NCI-H2107 treated with DMSO at 0.1 percent for 48 hours (cell line): ENCODE results near the gene FAM180A.
A peak's percentile ranks its signal among the peaks of the same experiment; 100 is the strongest.
"Not testable (repeated sequence)": the region's sequence is repeated elsewhere in the genome, so short reads cannot be mapped to it uniquely, and the experiment has no call there.

ENCODE experiments used
- DNase-seq: peaks from one replicate; lab custom pipeline; 2025; ENCODE audit not compliant: unreplicated experiment; lab: John Stamatoyannopoulos, UW

FAM180A gene

DNA sequence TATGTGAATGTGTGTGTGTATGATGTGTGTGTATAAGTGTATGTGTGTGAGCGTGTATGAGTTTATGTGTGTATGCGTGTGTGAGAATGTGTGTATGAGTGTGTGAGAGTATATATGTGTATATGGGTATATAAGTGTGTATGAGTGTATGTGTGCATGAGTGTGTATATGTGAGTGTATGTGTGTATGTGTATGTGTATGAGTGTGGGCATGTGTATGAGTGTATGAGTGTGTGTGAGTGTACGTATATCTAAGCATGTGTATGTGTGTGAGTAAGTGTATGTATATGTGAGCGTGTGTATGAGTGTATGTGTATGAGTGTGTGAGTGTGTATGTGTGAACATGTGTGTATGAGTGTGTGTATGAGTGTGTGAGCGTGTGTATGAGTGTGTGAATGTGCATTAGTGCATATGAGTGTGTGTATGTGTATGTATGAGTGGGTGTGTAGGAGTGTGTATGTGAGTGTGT is 33.5 kb downstream of the FAM180A start:
- no peak for DNase-seq

DNA sequence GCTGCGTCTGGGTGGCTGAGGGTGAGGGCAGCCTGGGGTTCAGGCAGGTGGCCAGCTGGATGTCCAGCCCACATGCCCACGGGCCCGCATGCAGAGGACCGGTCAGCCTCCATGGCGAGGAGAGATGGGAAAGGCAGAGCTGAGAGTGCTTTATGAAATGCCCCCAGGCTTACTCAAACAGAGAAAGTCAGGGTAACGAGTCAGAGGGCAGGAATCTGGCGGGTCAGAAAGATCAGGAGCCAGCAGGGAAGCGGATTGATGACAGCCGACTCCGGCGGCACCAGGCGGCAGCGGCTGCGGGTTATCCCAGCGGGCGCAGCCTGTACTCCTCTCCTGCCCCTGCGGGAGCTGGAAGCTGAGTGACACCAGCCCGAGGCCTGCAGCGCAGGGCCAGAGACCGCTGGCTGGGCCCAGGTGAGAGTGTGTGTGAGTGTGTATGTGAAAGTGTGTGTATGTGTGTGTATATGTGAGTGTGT is 34.0 kb downstream of the FAM180A start:
- DNase-seq, result no peak

DNA sequence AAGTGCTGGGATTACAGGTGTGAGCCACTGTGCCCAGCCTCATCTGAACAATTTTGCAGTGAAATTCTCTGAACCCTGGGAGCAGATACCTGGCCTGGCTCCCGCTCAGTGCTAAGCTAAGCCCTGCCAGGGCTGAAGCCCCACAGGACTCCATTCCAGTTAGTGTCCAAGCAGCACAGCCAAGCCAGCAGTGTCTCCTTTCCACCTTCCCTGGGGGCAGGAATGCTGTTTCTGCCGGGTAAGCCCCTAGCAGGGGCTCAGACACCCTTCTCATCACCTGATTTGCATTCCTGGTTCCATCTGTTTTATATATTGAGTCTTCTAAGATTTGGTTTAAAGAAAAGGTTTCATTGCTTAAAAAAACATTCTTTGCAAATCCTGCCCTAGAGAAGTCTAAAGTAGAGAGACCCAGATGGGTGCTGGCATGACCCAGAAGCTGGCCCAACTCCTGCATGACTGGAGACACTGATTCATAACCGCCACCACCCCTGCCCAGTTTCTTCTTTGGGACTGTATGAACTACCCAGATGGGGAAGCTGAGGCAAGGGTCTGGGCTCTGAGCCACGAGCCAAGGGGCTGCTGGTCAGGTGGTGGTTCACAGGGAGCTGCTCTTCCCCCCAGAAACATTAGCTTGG is 34.7 kb downstream of the FAM180A start:
- DNase-seq, result no peak

DNA sequence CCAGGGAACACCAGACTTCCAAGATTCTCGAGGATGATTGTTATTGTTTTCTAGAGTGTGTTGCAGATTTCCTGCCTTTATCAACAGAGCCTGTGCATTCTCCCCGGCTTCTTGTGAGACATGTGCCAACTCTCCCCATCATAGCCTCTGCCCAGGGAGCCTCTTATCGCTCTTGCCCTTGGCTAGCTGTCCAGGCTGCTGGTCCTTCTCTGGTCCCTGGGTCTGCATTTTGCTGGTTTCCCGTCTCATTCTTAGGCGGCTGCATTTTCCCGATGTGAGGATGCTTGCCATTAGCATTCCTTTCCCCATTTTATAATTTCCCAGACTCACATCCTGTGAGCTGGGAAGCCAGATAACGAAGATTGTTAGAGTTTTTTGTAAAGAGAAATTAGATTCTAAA is 35.8 kb downstream of the FAM180A start:
- DNase-seq, result no peak

DNA sequence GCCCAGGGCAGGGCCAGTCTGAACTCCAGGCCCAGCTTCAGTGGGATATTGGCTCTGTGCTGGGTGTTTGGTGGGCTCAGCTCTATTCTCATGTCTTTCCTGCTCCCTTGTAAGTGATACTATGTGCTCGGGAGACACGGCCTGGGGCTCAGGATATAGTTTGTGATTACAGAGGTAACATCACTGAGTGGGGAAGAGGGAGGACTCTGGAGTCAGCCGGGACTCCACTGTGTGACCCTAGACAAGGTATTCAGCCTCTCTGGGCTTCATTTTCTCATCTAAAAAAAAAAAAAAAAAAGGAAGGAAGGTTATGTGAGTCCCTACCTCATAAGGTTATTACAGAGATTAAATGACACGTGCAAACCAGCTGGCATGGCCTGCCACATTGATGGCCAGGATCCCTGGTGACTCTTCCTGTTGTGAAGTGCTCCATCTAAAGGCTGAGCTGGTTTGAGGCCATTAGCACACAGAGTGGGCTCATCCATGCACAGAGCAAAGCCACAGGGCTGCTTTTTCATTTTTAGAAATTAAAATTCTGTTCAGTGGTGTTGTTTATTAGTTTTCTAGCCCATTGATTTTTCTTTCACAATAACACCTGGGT is 36.3 kb downstream of the FAM180A start:
- peak; percentile 67 for DNase-seq

DNA sequence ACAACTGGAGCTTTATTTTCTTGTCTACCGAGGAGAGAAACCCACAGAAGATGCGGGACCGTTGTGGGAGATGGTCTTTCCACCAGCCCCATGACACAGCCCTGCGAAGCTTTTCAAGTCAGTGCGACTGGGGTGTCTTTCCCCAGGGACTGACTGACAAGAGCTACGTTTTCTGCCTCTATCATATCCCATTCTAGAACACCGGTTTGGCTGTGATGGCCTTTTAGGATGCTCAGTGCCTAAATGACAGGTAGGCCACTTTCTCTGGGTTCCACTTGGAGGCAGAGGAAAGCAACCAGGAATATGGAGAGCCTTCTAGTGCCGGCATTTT is 37.5 kb downstream of the FAM180A start:
- DNase-seq, result no peak

DNA sequence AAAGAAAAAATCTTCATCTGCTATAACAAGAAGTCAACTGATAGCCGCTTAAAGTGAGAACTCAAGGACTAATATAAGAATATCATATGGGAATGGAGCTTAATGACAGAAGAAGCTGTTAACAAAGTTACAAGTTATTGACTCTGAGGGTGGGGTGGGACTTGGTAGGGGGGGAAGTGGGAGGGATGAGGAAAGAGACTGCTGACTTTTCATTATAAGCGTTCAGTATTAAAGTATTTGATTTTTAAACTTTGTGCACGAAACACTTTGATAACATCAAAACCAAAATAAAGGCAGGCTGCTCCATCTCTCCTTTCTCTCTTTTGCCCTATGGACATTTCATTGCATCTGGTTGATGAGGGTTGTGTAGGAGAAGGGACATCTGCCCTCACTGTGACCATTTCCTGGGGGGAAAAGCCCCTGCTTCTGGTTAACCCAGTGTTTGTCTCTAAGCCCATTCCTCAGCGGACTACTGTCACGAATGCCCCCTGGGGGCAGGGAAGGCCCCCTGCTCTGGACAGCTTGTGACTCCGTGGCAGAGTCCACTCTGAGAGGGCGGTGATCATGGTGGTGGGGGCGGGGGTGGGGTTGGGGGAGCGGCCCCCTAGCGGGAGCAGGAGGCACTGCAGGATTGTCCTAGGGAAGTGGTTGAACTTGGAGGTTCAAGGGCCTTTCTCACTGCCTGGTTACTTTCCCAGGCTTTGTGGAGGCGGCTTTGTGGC is 38.0 kb downstream of the FAM180A start:
- DNase-seq, result no peak

DNA sequence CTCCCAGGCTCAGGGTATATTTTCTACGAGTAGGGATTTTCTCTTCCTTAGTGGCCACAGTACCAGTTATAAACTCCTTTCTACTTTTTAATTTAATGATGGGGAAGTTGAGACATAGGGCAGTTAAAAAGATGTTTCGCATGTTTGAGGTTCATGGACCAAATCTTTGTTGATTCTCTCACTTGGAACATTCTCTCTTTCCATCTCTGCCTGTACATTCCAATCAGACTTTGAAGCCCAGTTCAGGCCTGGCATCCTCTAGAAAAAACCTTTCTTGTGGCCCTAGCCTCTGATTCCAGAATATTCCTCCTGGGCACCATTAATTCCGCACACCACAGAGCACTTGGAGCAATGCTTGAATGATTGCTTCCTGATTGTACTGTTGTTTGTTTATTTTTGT is 39.1 kb downstream of the FAM180A start:
- DNase-seq, result no peak

DNA sequence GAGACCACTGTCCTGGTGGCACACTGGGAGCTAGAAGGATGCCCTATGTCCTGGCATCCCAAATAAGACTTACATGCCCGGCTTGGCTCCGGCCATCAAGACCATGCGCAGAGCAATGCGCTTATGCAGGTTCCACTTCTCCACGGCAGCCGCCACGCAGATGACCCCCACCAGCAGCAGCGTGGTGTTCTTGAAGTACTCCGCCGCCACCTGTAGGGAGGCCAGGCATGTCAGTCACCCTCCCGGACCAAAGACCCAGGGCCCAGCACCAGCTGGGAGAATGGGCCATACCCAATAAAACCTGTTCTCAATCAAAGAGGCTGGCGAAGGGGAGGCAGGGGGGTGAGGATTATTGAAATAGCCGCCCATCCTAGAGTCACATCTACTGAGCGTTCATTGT is 40.6 kb downstream of the FAM180A start:
- no peak for DNase-seq

DNA sequence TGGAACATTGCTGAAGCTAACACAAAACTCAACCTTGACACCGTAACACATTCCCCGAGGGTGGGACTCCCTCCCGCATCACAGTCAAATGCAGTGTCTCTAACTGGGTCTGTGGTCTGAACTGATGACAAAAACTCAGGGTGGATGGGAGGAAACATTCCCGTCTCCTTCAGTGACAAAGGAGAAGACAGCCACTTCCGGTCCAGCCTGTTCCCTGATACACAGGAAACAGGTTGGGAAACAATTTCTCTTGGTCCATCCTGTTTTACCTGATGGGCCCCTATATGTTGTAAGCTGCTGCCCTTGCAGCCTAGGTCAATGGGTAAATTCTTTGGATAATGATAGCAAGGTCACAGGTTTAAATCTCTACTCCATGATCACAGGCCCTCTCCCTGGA is 41.0 kb downstream of the FAM180A start:
- DNase-seq, result no peak

DNA sequence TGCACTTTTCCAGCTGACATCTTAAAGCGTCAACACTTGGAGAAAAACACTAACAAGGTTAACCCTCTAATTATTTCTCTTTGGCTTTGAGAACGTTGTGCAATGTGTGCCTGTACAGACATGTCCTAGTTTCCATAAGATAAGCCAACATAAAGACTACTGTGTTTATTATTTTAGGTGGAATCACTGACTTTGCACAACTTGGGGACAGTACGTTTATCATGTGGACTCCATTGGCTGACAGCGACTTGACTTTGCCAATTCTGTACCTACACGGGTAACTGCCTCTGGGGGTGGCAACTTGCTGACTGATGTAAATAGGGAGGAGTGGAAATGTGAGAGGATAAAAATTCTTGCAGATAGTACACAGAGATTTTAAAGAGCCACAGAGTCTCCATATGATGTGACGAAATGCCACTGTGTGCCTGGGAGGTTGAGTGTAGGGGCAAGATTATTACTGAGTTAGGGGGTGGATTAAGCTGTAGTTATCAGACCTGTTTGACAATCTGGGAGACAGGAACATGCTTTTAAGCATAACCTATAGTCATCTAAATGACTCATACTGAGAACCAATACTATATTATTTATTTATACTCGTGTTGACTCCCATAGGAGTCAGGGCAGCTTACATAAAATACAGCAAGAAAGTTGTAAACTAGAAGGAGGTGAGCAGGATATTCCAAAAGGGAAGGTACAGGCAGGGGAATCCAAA is 41.6 kb downstream of the FAM180A start:
- no peak for DNase-seq

DNA sequence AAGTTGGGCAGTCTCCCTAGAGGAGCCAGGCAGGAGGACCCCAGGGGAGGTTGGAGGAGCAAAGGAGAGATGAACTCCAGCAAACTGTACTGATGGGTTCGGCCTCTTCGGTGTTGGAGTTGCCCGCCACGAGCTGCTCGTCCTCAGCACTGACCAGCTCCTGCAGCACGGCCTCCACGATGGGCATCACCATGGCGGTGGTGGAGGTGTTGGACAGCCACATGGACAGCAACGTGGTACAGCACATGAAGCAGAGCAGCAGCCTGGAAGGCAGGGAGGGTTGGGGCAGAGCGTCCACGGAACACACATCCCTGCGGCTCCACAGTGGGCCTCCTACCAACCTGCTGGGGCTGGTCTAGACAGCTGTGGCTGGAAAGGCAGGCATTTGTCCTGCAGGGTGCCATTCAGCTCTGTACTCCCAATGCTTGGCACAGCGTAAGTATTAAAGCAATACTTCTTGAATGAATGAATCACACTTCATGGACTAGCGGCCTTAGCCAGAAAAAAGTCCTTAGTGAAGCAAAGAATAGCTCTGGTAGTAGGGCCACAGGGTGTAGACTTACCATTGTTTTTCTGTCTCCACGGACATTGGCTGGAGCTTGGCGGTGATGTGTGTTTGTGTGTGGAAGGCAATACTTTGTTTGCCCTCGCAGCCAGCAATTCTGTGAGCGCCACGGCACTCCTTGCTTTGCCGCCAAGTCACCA is 42.4 kb downstream of the FAM180A start:
- no peak for DNase-seq

DNA sequence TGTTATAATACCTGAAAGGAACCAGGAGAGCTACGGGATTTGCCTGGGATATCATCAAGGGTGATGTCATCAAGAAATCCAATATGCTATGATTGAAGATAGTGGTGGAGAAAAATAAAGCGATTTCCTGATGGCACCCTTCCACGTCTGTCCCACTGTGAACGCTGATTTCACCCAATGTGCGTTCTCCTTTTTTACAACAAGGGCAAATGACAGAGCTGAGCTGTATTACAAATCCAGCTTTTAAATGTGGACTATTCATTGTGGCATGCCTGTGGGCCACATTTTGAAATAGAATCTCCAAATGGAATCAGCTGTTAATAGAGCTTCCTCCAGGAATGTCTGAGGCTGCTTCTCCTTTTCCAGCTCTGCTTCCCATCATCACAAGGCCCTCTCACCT is 43.9 kb downstream of the FAM180A start:
- no peak for DNase-seq

DNA sequence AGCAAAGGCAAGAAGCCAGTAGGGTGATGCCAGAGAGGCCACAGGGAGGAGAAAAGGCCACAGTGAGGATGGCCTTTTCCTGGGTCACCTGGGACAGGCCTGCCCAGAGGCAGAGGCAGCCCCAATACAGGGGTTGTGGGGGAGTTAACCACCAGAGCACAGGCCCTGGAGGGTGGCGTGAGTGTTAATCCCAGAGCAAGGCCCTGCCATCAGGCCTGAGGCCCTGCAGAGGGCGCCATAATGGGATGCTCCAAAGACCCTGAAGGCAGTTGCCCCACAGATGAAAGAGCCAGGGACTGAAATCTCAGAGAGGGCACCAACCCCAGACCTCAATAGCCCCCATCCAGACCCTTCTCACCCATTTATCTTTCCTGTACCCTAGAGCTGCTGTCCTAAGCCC is 44.5 kb downstream of the FAM180A start:
- DNase-seq, result no peak

DNA sequence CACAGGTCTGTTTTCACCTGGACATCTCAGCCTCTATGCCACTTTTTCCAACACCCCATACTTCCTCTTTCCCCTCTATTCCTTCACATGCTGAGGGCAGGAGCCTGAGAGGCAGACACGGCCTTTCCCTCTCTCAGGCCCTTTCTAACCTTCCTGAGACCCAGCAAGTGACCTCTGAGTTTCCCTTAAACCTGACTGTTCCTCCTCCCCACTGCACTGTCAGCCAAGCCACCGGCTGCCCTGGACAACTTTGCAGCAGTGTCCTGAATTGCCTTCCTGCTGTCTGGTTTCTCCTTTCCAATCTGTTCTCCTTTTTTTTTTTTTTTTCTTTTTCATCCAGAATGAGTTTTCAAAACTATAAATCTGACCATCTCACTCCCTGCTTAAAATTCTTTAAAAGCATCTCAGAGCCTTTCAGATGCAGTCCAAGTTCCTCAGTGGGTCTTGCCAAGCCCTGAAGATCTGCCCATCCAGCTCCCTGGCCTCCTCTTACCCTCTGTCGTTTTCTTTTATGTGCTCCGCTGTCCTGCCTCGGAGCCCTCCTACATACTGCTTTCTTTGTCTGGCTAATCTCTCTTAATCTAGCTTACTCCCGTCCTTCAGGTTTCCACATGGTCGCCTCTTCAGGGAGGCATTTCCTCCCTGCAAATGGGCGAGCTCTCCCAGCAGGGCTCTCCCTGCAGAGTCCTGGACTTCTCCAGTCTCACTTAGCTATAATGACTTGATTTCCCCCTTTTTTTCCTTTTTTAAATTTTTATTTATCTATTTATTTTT is 51.1 kb downstream of the FAM180A start:
- DNase-seq, result no peak

DNA sequence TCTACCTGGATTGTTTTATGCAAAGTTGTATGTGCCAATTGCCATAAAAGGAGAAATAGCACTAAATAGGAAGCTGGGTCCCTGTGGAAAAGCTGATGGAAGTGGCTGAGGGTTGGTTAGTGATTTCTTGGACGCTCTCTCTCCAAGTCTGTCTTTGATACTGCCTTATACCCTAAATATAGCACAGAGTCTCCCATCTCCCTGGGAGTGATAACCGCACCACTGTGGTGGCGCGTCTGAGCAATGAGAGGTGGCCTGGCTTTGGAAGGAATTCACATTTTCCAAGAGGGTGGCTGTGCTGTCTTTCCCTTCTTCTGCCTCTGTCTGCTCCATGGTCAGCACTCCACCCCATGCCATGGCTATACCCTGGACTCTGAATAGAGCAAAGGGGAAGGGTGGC is 55.1 kb downstream of the FAM180A start:
- DNase-seq, result no peak

DNA sequence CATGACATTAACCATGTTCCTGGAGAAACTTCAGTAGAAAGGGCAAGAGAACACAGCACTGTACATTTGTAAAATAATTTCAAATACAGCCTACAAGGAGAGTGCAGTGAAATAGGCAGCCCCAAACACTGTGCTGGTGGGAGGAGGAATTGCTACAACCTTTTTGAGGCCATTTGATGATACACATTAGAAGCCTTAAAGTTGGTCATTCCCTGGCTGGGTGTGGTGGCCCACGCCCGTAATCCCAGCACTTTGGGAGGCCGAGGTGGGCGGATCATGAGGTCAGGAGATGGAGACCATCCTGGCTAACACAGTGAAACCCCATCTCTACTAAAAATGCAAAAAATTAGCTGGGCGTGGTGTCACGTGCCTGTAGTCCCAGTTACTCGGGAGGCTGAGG is 56.0 kb downstream of the FAM180A start:
- not testable (repeated sequence) for DNase-seq

DNA sequence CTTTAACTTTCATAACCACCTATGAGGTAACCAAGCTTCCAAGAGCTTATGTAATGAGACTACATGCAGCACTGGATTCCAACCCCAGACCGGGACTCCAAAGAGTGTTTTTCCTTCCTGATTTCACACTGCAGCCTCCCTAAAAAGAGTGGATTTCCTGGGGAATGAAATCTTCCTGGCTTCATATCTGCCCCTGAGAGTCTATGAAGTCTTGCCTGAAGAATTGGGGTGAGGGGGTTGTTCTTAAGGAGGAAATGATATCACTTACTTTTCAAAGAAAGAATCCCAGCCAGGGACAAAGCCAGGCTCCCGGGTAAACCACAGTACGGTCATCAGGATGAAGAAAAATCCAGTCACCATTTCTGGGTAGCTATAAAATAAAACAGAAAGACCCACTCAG is 56.6 kb downstream of the FAM180A start:
- DNase-seq, result no peak

DNA sequence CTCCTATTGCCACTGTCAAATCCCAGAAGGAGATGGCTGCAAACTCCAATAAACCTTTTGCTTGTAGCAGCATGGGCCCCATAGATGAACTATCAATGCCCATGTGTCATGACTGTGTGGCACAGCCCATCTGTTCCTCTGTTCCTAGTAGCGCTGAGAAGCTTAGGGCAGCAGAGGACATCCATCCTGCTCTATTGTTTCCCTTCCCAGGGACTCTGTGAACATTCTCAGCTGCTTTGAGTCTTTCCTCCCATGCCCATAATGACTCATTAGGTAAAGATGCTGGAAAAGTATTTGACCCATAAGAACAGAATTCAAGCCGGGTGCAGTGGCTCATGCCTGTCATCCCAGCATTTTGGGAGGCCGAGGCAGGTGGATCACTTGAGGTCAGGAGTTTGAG is 58.0 kb downstream of the FAM180A start:
- DNase-seq, result no peak

DNA sequence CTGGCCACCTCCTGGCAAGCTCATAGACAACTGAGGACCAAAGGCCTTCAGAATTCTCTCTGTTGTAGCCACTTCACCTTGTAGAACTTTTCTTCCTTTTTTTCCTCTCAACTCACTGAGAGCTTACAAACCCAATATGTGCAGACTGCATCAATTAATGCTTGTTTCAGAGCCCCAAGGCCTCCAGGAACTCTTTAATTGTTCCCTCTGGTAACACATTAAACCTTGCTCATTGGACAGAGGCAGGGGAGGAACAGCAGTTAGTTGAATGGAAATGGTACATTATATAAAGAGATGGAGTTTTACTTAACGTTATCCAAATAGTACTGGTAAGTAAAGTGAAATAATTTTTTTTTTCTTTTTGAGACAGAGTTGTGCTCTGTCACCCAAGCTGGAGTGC is 61.1 kb downstream of the FAM180A start:
- DNase-seq, result no peak
